Endothelial cell of umbilical vein (primary cell): Measurements from ENCODE around the gene TBCD.

ENCODE experiments used
- CTCF ChIP-seq, 2 donors: IDR thresholded peaks; 1 replicate in 1 of 2; 2 replicates in 1 of 2; pipeline ENCODE4 v1.5.1; 2011; ENCODE audit warnings: low read length in 2 of 2, mild to moderate bottlenecking in 2 of 2, moderate library complexity in 2 of 2, control low read depth in 1 of 2, inconsistent platforms in 1 of 2, low read depth in 1 of 2; ENCODE audit not compliant: insufficient read depth in 1 of 2; ENCODE audit errors: extremely low read depth in 1 of 2
- EZH2 ChIP-seq: IDR thresholded peaks from 2 replicates; pipeline ENCODE4 v1.6.1; 2012; ENCODE audit warnings: borderline replicate concordance, low read depth, mild to moderate bottlenecking, moderate library complexity, low read length, inconsistent platforms; ENCODE audit not compliant: severe bottlenecking
- MAX ChIP-seq: IDR thresholded peaks from 2 replicates; pipeline ENCODE4 v1.6.1; 2011; ENCODE audit not compliant: insufficient read depth, insufficient read length
- POLR2A ChIP-seq: IDR thresholded peaks from 2 replicates; pipeline ENCODE4 v1.6.1; 2012; ENCODE audit warnings: low read depth, mild to moderate bottlenecking, control low read depth, low read length
- POLR2AphosphoS5 ChIP-seq: IDR thresholded peaks from 2 replicates; pipeline ENCODE4 v1.6.1; 2012; ENCODE audit warnings: low read depth, mild to moderate bottlenecking, control low read depth, low read length, moderate library complexity; ENCODE audit not compliant: insufficient read depth

- TF ChIP-seq CTCF (IDR thresholded peaks at IDR 0.05; ENCODE audit: extremely low read depth in 1 of 2, insufficient read depth in 1 of 2, low read depth in 1 of 2, low read length in 2 of 2): no peak
- TF ChIP-seq POLR2A: no peak
- no peak for TF ChIP-seq EZH2
- no peak for TF ChIP-seq POLR2AphosphoS5
- TF ChIP-seq MAX: no peak
Measured at GRCh38 chr17:82865774-82866395, 114.0 kb downstream of the TBCD start.
